ENCODE measurements around the gene FLNB.
"Not testable (repeated sequence)": the region's sequence is repeated elsewhere in the genome, so short reads cannot be mapped to it uniquely, and the experiment has no call there.

FLNB gene

DNA sequence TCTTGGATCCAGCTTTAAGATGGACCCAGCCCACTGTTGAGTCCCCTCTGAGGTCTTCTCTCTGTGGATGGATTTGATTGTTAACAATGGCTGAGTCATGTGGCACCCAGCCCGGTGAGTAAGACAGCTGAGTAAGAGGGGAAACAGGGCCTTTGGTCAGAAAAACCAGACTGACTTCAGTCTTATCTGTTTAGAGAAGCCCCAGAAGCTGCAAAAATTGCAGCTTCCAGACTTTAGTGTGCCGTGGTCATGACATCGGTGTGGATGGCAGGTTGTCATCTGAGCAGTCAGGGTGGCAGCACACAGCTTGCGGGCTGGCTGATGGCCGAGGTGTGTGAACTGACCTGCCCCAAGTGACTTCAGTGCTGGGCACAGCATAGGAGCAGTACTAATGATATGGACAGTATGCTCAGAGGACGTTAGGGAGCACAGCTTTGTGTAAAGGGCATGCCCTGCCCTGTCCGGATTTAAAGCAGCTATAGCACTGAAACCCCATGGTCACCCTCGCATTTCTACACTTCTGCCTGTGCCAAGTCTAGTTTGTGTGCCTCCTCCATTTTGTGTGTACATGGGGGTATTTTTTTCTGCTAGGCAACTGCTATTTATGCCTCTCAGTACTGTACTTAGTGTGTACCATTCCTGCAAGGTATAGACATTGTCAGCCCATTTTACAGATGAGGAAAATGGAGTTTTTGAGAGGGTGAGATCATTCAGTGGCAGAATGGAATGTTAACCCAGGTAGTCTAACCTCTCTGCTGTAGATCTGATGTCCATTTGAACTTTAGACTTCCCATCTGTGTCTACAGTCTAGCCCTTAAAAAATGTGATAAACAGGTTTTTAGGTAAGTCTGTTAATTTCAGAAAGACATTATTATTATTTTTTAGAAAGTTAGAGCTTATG lies 44.4 kb downstream of the FLNB start:
- peak; percentile 87 for DNase-seq (ENCODE audit: low read depth)

DNA sequence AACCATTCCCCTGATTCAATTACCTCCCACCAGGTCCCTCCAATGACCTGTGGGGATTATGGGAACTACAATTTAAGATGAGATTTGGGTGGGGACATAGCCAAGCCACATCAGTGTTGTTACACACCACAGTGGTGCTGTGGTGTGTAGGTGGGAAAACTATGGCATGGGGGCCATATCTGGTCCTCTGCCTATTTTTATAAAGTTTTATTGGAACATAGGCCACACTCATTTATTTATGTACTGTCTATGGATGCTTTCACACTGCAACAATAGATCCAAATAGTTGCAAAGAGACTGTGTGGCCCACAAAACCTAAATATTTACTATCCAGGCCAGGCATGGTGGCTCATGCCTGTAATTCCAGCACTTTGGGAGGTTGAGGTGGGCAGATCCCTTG lies 46.4 kb downstream of the FLNB start:
- DNase-seq (ENCODE audit: low read depth): no peak

GRCh38 chr3:58055314-58055713 lies 47.1 kb downstream of the FLNB start:
- no peak for DNase-seq (ENCODE audit: low read depth)

DNA sequence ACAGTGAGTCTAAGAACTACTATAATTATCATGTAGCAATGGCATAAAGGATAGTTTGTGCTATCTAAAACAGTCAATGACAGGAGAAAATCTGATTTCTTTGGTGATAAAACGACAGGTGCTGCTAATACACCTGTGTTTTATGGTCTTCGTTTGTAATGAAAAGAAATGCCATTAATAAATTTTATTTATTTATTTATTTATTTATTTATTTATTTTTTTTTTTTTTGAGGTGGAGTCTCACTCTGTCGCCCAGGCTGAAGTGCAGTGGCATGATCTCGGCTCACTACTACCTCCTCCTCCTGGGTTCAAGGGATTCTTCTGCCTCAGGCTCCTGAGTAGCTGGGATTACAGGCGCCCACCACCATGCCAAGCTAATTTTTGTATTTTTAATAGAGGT lies 47.7 kb downstream of the FLNB start:
- not testable (repeated sequence) for DNase-seq (ENCODE audit: low read depth)

DNA sequence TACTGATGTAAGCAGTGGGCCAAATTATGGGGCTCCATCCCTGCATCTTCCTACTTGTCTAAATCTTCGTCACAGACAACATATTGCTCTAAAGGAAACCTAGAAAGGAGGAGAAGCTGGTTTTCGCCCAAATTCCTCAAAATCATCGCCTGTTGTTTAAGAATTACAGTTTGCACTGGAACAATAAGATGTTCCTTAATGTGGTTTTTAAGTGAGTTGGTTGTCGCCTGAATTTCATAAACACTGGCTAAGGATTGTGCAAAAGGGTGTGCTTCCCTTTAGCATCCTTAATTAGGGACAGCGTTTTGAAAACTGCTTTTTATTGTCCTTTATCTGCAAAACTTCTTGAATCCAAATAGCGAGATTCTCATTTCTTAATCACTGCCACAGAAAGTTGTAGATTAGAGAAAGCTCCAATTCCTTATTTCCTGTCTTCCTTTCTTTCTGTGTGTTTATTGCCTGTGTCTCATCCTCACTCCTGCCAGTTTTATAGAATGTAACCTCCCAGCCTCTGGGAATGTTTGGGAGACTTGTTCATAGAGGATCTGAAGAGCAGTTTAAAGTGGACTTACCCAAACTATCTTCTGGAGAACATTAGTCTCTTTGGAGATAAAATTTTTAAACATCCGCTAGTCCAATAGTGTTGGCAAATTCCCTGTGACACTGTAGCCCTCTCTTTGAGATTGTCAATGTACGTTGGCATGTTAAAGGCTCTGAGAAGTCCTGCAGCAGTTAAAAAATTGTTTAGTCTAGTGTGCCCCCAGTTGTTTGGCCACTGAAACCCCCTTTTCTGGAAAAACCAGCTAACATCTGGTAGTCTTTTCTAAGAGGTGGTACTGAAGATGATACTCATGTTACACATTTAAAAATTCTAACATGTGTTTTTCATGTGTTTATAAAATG lies 50.4 kb downstream of the FLNB start:
- no peak for DNase-seq (ENCODE audit: low read depth)

- DNase-seq (ENCODE audit: low read depth): no peak
Measured at GRCh38 chr3:58059349-58060321, 51.4 kb downstream of the FLNB start.

DNA sequence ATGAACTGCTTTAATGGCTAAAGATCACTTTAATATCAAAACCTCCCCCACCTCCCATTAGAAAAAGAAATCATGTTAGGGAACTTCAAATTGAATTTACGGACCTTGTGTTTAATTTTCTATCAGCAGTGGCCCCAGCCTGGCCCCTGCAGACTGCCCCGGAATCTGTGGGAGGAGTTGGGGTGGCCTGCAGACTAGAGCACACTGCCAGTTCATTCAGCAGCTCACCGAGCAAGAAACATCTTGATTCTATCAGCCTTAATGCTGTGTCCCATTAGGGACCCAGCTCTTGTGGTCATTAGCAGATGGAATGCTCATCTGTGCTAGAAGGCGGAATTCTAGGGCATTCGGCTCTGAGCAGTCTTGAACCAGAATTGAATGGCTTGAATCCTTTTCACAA lies 54.2 kb downstream of the FLNB start:
- DNase-seq (ENCODE audit: low read depth): no peak

GRCh38 chr3:58063022-58063815 lies 55.0 kb downstream of the FLNB start:
- no peak for DNase-seq (ENCODE audit: low read depth)

DNA sequence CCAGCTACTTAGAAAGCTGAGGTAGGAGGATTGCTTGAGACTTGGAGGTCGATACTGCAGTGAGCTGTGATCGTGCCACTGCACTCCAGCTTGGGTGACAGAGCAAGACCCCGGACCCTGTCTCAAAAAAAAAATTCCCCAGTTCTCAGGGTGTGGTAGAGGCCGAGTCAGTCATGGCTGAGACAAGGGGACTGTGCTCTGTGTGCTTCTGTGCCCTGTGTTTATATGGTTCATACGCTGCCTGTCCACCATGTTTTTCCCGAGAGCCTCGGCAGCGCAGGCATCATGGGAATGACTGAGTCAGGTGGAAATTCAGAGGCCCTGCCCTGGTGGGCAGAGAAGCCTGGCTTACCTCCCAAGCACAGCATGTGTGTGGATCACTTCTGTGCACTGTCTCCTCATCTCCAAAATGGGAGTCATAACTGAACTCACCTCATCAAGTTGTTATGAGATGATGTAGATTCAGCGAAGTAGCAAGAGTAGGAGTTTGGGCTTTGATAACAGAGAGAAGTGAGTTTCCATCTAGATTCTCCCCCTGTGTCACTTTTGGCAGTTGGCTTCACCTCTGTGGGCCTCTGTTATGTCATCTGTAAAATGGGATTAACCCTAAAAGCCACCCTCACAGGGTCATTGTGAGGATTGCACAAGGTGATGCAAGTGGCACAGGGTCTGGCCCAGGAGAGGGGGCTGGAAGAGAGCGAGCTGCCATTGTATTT lies 56.9 kb downstream of the FLNB start:
- no peak for DNase-seq (ENCODE audit: low read depth)

- no peak for DNase-seq (ENCODE audit: low read depth)
Measured at GRCh38 chr3:58065700-58066167, 57.5 kb downstream of the FLNB start.

DNA sequence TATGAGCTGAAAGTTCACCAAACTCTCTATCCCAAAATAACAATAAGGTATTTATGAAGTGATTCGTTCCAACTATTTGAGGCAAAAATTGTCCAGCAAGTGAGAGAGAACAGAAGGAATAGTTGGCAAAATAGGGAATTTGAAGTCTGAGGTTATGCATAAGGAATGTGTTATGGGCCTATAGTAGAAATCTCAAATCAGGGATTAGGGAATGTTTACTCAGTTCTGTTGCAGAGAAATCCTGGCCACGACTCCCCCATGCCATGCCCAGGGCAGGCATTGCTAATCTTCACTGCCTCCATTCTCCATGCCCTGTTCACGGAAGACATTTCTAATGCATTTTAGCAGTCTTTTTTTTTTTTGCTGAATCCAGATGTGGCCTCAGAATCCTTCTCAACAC lies 58.6 kb downstream of the FLNB start:
- no peak for DNase-seq (ENCODE audit: low read depth)

- DNase-seq (ENCODE audit: low read depth): no peak
Measured at GRCh38 chr3:58068122-58068809, 60.0 kb downstream of the FLNB start.

DNA sequence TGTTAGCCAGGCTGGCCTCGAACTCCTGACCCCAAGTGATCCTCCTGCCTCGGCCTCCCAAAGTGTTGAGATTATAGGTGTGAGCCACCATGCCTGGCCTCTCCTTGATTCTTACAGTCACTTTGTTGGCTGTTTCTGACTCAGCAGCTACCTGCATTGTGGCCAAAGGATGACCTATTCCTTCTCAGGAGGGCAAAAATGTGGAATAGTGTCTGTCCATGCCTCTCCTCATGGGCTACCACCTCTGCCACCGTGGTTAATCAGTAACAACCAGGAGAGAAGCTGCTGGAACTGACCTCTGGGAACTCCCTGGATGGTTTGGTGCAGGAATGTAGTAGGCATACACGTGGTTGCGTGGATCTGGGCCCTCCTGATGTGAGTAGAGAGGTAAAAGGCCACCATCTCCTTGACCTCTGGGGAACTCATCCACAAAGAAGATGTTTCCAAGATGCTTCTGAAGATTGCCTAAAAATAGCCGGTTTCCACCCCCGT lies 63.3 kb downstream of the FLNB start:
- DNase-seq (ENCODE audit: low read depth): no peak

GRCh38 chr3:58072052-58072762 lies 64.0 kb downstream of the FLNB start:
- DNase-seq (ENCODE audit: low read depth): no peak

GRCh38 chr3:58072763-58073130 lies 64.5 kb downstream of the FLNB start:
- DNase-seq (ENCODE audit: low read depth): no peak

- DNase-seq (ENCODE audit: low read depth): no peak
Measured at GRCh38 chr3:58073301-58074108, 65.3 kb downstream of the FLNB start.

- no peak for DNase-seq (ENCODE audit: low read depth)
Measured at GRCh38 chr3:58074116-58074715, 66.0 kb downstream of the FLNB start.

- DNase-seq (ENCODE audit: low read depth): no peak
Measured at GRCh38 chr3:58074997-58075396, 66.8 kb downstream of the FLNB start.

Measured in fibroblast of the conjunctiva (primary cell).